ENCODE measurements around the gene HBA1.
"Not testable (repeated sequence)": the region's sequence is repeated elsewhere in the genome, so short reads cannot be mapped to it uniquely, and the experiment has no call there.

The HBA1 gene

DNA sequence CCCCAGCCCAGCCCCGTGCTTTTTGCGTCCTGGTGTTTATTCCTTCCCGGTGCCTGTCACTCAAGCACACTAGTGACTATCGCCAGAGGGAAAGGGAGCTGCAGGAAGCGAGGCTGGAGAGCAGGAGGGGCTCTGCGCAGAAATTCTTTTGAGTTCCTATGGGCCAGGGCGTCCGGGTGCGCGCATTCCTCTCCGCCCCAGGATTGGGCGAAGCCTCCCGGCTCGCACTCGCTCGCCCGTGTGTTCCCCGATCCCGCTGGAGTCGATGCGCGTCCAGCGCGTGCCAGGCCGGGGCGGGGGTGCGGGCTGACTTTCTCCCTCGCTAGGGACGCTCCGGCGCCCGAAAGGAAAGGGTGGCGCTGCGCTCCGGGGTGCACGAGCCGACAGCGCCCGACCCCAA is 474 bp upstream of the HBA1 start:
- FAIRE-seq, result not testable (repeated sequence)

DNA sequence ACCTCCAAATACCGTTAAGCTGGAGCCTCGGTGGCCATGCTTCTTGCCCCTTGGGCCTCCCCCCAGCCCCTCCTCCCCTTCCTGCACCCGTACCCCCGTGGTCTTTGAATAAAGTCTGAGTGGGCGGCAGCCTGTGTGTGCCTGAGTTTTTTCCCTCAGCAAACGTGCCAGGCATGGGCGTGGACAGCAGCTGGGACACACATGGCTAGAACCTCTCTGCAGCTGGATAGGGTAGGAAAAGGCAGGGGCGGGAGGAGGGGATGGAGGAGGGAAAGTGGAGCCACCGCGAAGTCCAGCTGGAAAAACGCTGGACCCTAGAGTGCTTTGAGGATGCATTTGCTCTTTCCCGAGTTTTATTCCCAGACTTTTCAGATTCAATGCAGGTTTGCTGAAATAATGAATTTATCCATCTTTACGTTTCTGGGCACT is 928 bp downstream of the HBA1 start:
- no peak for FAIRE-seq

DNA sequence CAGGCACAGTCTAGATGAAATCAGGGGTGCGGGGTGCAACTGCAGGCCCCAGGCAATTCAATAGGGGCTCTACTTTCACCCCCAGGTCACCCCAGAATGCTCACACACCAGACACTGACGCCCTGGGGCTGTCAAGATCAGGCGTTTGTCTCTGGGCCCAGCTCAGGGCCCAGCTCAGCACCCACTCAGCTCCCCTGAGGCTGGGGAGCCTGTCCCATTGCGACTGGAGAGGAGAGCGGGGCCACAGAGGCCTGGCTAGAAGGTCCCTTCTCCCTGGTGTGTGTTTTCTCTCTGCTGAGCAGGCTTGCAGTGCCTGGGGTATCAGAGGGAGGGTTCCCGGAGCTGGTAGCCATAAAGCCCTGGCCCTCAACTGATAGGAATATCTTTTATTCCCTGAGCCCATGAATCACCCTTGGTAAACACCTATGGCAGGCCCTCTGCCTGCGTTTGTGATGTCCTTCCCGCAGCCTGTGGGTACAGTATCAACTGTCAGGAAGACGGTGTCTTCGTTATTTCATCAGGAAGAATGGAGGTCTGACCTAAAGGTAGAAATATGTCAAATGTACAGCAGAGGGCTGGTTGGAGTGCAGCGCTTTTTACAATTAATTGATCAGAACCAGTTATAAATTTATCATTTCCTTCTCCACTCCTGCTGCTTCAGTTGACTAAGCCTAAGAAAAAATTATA is 1.6 kb downstream of the HBA1 start:
- no peak for FAIRE-seq

DNA sequence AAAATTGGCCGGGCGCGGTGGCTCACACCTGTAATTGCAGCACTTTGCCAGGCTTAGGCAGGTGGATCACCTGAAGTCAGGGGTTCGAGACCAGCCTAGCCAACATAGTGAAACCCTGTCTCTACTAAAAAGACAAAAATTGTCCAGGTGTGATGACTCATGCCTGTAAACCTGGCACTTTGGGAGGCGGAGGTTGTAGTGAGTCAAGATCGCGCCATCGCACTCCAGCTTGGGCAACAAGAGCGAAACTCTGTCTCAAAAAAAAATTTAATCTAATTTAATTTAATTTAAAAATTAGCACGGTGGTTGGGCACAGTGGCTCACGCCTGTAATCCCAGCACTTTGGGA is 2.2 kb downstream of the HBA1 start:
- no peak for FAIRE-seq

DNA sequence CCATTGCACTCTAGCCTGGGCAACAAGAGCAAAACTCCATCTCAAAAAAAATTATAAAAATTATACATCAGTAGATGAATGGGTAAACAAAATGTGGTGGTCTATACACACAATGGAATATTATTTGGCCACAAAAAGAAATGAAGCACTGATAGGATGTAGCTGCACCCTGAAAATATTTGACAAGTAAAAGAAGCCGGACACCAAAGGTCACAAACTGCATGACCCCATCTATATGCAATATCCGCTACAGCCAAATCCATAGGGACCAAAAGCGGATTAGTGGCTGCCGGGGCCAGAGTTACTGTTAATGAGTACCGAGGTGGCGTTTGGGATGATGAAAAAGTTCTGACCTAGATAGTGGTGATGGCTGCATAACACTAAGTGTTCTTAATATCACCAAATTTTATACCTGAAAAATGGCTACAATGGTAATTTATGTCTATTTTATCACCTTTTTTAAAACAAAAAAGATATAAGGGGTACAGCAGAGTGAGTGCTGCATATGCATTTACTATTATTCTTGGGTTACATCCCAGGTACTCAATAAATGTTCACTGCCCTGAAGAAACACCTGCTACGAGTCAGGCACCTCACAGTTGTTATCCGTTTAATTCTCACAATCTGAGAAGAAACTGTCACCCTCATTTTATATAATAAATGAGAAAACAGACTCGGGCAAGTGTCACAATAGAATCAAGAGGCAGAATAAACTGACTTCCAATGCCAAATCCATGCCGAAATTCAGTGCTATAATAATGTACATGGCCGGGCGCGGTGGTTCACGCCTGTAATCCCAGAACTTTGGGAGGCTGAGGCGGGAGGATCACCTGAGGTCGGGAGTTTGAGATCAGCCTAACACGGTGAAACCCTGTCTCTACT is 3.0 kb downstream of the HBA1 start:
- FAIRE-seq, result no peak

DNA sequence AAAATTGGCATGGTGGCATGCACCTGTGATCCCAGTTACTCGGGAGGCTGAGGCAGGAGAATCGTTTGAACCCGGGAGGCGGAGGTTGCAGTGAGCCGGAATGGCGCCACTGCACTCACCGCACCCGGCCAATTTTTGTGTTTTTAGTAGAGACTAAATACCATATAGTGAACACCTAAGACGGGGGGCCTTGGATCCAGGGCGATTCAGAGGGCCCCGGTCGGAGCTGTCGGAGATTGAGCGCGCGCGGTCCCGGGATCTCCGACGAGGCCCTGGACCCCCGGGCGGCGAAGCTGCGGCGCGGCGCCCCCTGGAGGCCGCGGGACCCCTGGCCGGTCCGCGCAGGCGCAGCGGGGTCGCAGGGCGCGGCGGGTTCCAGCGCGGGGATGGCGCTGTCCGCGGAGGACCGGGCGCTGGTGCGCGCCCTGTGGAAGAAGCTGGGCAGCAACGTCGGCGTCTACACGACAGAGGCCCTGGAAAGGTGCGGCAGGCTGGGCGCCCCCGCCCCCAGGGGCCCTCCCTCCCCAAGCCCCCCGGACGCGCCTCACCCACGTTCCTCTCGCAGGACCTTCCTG is 3.7 kb downstream of the HBA1 start, which contains the start of gene HBQ1:
TSS of gene HBQ1 (plus strand) at position 359 of the 575 bp plus-strand sequence. CDS start at position 387, 28 bp downstream.
- FAIRE-seq, result no peak

DNA sequence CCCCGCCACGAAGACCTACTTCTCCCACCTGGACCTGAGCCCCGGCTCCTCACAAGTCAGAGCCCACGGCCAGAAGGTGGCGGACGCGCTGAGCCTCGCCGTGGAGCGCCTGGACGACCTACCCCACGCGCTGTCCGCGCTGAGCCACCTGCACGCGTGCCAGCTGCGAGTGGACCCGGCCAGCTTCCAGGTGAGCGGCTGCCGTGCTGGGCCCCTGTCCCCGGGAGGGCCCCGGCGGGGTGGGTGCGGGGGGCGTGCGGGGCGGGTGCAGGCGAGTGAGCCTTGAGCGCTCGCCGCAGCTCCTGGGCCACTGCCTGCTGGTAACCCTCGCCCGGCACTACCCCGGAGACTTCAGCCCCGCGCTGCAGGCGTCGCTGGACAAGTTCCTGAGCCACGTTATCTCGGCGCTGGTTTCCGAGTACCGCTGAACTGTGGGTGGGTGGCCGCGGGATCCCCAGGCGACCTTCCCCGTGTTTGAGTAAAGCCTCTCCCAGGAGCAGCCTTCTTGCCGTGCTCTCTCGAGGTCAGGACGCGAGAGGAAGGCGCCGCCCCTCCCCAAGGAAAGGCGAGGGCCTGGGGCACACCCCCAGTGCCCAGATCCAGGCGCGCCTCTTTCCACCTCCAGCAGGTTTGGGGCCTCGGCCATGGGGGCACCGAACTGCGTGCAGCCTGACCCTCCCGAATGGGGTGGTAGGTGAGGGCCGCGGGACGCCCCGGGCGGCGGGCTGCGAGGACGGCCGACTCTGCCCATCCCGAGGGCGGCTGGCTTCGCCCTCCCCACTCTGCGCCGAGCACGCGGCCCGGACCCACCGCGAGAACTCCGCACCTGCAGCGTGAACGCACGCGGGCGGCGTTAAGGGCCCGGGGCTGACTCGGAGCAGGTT is 4.4 kb downstream of the HBA1 start:
- no peak for FAIRE-seq

DNA sequence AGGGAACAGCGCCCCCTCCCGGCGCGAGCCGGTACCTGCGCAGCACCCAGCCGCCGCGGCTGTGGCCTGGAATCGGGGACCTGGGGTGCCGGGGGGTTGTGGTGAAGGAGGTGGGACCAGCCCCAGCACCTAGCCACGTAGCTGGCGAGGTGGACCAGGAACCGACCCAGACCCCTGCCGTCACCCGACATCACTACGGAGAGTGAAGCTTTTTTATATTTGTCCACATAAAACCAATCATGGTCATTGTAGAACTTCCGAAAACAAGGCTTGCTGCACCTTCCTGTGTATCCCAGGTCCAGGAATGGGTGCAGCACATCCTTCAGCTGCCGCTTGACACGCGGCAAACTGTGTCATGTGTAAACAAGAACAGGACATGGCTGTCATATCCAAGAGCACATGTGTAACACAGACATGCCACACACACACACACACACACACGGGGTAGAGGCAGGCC is 5.1 kb downstream of the HBA1 start:
- no peak for FAIRE-seq

DNA sequence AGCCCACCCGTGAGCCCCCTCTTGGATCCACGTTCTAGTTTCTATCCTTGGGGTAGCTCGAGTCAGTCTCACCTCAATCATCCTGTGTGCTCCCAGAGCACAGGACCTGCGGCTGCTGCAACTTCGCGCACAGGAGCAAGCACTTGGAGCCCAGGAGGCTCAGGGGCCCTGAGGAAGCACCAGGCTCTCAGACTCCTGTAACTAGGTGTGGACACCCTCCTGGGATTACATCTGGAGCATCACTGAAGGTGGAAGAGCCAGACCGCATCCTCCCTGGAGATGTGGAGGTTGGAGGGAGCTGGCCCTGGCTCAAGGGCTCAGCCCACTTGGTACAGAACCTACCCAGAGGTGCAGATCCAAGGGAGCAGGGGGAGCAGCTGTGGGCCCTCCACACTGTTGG is 6.5 kb downstream of the HBA1 start:
- no peak for FAIRE-seq

DNA sequence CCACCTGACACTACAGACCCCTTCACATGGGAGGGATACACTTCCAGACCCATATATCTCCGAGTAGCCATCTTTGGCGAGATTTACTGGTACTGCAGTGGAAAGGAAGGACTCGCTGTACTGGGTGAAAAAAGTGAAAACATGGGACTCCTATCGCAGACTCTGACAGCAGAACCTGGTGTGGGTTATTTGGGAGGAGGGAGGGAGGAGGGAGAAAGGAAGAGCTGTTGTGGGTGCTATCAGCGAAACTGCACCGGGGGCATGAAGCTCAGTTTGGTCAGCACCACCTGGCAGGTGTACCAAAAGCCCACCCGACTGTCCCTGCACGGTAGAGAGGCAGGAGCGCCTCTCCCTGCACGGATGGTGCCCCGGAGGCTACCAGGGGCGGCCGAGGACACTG is 8.7 kb downstream of the HBA1 start:
- FAIRE-seq, result no peak

DNA sequence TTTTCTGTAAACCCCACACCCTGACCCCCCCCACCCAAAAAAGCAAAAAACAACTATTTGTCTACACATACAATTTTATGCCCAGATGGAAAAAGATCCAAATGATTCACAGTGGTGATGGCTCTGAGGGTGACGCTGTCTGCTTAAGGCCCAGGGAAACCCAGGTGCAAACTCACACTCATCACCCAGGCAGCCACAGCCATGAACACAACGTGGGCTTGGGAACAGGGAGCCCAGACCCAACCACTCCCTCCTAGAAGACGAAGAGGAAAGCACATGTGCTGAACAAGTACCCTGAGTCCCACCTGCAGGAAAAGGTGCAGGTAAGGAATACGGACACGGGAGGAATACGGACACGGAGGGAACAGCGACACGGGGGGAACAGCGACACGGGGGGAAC is 9.2 kb downstream of the HBA1 start:
- no peak for FAIRE-seq

DNA sequence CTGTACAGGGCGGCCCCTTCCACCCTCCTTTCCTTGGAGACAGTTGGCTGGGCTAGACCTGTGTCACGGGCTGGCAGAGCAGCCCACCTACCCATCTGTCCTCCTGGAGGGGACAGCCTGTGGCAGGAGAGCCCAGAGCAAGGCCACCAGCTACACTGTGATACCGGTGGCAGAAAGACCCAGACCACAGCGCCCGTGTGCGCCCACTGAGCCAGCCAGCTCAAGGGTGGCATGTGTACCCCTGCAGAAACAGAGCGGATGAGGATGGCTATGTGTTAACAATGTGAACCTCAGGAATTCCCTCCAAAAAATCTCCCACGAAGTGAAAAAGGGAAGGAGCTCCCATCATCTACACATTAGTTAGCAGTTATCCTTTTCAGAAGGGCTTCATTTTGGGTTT is 10.8 kb downstream of the HBA1 start:
- no peak for FAIRE-seq

DNA sequence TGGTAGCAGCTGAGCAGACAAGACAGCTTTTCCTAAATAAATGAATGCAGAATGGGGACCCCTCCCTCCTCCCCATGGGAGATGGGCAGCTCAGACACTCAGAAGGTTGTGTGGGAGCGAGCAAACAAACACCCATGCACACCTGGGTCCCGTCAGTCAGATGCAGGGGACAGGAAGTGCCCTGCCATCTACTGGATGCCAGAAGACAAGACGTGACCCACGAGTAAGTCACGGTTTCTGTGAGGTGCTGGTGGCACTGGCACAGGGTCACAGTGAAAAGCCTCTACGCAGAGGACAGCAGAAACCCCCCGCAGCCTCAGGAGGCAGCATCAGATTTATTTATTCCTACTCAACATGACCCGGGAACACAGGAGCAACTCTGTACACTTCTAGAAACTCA is 12.2 kb downstream of the HBA1 start:
- no peak for FAIRE-seq

DNA sequence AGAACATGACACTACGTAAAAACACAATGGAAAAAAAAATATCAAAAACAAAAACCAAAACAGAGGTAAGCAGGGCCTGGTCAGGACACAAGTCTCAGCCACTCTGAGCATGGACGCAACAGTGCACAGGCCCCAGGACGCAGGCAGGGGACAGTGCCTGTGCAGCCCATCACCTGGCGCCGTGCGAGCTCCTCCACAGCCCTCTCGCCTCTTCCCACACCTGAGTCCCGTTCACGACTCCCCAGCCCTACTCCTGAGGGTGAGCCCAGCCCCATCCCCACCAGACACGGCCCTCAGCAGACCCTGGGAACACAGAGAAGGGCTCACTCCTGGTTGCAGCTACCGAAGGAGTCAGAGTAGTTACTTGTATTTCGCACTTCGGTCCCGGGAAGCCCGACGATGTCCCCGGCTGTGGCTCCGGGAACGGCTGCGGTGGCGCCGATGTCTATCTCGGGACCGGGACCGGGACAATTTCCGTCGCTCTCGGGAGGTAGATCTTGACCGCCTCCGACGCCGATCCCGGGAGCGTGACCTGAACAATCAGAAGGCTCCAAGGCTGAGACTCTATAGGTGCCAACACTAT is 13.2 kb downstream of the HBA1 start:
- FAIRE-seq, result no peak

DNA sequence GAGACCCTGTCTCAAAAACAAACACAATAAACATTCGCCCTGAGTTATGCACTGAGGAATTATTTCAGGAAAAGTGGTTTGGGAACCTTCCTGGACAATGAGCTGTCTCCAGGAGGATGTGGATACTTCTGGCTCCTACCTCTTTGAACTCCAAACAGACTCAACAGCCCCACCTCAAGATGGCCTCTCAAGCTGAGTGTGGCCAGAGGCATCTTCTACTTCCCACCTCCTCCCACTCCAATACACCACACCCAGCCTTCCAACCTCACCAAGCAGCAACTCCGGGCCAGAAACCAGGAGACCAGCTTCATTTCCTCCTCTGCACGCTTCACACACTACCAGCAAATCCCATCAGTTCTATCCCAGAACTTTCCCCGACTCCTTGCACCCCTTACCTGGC is 15.4 kb downstream of the HBA1 start:
- no peak for FAIRE-seq

DNA sequence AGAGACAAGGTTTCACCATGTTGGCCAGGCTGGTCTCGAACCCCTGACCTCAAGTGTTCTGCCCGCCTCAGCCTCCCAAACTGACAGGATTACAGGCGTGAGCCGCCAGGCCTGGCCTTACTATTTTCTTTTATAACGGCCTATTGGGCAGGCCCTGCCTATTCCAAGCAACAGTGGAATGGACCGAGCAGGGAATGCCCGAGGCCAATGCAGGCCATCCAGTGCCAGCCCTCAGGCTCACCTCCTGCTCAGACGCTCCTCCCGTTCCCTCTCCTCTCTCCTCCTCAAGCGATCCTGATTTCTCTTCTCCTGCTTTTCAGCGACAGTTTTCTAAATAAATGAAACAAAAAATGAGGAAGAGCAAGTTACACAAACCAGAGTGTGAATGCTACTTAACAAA is 16.2 kb downstream of the HBA1 start:
- no peak for FAIRE-seq

DNA sequence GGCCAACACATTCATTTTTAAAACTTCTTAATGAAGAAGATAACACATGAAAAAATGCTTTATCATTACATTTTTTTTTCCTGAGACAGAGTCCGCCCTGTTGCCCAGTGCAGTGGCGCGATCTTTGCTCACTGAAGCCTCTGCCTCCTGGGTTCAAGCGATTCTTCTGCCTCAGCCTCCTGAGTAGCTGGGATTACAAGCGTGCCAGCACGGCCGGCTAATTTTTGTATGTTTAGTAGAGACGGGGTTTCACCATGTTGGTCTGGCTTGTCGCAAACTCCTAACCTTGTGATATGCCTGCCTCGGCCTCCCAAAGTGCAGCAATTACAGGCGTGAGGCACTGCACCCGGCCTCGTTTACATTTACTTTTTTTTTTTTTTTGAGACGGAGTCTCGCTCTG is 17.0 kb downstream of the HBA1 start:
- no peak for FAIRE-seq

DNA sequence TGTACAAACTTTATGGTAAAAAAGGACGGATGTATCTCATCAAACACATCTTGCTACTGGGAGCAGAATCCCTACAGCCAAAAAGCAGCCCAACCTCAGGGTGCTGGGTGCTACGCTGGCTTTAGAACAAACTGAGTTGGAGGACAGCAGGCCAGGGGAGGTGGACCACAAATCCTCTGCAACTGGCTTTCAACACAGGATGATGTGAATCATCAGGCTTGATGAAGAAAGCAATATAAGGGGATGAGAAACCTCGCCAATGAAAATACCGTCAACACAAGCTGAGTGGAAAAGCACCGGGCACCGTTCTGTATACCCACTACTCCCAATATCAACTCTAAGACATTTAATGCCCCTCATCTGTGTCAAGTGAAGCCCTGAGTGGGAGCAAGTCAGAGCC is 18.0 kb downstream of the HBA1 start:
- FAIRE-seq, result no peak

DNA sequence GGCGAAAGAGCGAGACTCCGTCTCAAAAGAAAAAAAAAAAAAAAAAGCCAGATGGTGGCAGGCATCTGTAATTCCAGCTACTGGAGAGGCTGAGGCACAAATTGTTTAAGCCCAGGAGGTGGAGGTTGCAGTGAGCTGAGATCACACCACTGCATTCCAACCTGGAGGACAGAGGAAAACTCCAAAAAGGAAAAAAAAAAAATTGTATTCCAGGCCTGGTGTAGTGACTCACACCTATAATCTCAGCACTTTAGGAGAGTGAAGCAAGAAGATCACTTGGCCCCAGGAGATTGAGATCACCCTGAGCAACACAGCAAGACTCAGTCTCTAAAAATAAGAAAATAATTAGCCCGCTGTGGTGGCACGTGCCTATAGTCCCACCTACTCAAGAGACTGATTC is 23.9 kb downstream of the HBA1 start:
- no peak for FAIRE-seq

DNA sequence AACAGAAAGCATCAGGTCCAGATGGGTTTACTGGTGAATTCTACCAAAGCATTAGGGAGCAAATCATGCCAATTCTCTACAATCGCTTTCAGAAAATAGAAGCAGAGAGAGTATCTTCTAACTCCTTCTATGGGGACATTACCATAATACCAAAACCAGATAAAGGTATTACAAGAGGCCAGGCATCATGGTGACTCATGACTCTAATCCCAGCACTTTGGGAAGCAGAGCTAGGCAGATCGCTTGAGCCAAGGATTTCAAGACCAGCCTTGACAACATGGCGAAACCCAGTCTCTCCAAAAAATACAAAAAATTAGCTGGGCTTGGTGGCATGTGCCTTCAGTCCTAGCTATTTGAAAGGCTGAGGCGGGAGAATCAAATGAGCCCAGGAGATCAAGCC is 26.8 kb downstream of the HBA1 start:
- no peak for FAIRE-seq

DNA sequence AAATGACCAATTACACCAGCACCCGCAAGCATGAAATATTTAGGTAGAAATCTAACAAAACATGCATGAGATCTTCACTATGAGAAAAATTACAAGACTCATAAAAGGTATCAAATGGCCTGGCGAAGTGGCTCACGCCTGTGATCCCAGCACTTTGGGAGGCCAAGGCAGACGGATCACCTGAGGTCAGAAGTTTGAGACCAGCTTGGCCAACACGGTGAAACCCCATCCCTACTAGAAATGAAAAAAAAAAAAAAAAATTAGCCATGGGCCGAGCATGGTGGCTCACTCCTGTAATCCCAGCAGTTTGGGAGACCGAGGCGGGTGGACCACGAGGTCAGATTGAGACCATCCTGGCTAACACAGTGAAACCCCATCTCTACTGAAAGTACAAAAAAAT is 27.6 kb downstream of the HBA1 start:
- not testable (repeated sequence) for FAIRE-seq

DNA sequence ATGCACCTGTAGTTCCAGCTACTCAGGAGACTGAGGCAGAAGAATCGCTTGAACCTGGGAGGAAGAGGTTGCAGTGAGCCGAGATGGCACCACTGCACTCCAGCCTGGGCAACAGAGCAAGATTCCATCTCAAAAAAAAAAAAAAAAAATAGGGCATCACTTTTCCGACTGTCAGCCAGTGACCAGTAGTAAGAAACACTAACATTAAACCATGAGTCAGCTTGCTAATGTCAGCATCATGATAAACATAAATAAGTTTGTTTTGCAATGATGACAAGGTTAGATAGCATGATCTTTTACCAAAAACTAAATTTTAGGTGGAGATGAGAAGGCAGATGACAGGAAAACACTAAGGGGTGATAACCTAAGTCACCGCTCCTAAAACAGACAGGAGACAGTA is 32.9 kb downstream of the HBA1 start:
- FAIRE-seq, result not testable (repeated sequence)

All from islet of Langerhans (tissue), 1 donor.